ENCODE results near the gene DDX25. TPM values are rescaled to one million over a fixed set of nuclear protein-coding genes. Genes with fewer than 3 reads are reported as not detected.

The DDX25 gene
- not detected in 5 replicates for total RNA-seq (2022; extraction: Qiagen RNA extraction)

GRCh38 chr11:125903711-125904659 is at the start of gene DDX25:
Gene DDX25 (plus strand): TSS chr11:125904508. CDS start chr11:125904518, 10 bp downstream.

GRCh38 chr11:125887373-125888324 is 16.7 kb upstream of the DDX25 start, which contains the start of gene HYLS1:
Gene HYLS1 (plus strand): TSS chr11:125887668. CDS start chr11:125899369, 11,701 bp downstream.

GRCh38 chr11:125902927-125903710 is 1.2 kb upstream of the DDX25 start, which contains the start of gene PUS3:
Gene PUS3 (minus strand): TSS chr11:125903206. CDS start chr11:125896284, 6,922 bp downstream.

GRCh38 chr11:125945797-125946520 is 41.7 kb downstream of the DDX25 start, which contains the start of gene VSIG10L2:
Gene VSIG10L2 (plus strand): TSS chr11:125946044. CDS start chr11:125946056, 12 bp downstream.

Other genes with a start within 250 kb of the DDX25 start
- 0.17 TPM in 1 of 5 replicates, not detected in the others for gene ACRV1, start 223.7 kb upstream of the DDX25 start, total RNA-seq (2022; extraction: Qiagen RNA extraction)
- not detected in 5 replicates for gene PATE1, start 158.2 kb upstream of the DDX25 start, total RNA-seq (2022; extraction: Qiagen RNA extraction)
- gene PATE2, start 125.7 kb upstream of the DDX25 start, total RNA-seq (2022; extraction: Qiagen RNA extraction), result not detected in 5 replicates
- not detected in 5 replicates for gene PATE3, start 116.4 kb upstream of the DDX25 start, total RNA-seq (2022; extraction: Qiagen RNA extraction)
- gene PATE4, start 71.2 kb upstream of the DDX25 start, total RNA-seq (2022; extraction: Qiagen RNA extraction), result not detected in 5 replicates
- 11.4 to 14.5 TPM (median 12.9 TPM) in 5 replicates for gene HYLS1, start 16.8 kb upstream of the DDX25 start, total RNA-seq (2022; extraction: Qiagen RNA extraction)
- gene PUS3, start 1.3 kb upstream of the DDX25 start, total RNA-seq (2022; extraction: Qiagen RNA extraction), result 5.0 to 11.5 TPM (median 6.3 TPM) in 5 replicates
- not detected in 5 replicates for gene VSIG10L2, start 41.5 kb downstream of the DDX25 start, total RNA-seq (2022; extraction: Qiagen RNA extraction)
- 1.4 to 2.8 TPM (median 2.1 TPM) in 5 replicates for gene CDON, start 158.4 kb downstream of the DDX25 start, total RNA-seq (2022; extraction: Qiagen RNA extraction)